GM12878 (cell line): ENCODE measurements around the gene KITLG. TPM values are rescaled to one million over a fixed set of nuclear protein-coding genes. Genes with fewer than 3 reads are reported as not detected.

ENCODE experiments used
- ZNF622 ChIP-seq: fragments of 450-650 bp; IDR thresholded peaks from 2 replicates; pipeline ENCODE4 v1.6.1; 2017; ENCODE audit warnings: mild to moderate bottlenecking, inconsistent platforms
- polyA plus RNA-seq, 11 experiments: library from polyadenylated mRNA; depleted of rRNA in 4 of 11; unstranded in 6 of 11; stranded (reverse) in 5 of 11; fragments of >200 nt; fragmentation: Nextera tagmentation in 4 of 11; fragmentation: Illumina TruSeq in 1 of 11; extraction: Ambion mirVana in 4 of 11; extraction: Trizol in 1 of 11; gene quantifications; 1 replicate in 1 of 11; 2 replicates in 10 of 11; pipeline versions ENCODE4 v1.2.1 to v1.2.3, GENCODE V29; 2011 to 2016; ENCODE audit warnings: inconsistent platforms in 2 of 11, missing spikeins in 2 of 11, low read depth in 1 of 11
- small RNA-seq: library from RNA; depleted of rRNA; stranded (forward); fragments of <200 nt; gene quantifications from one replicate; pipeline ENCODE3, GENCODE V24; 2014
- total RNA-seq, 4 experiments: library from RNA; depleted of rRNA in 3 of 4; stranded (reverse); fragments of >200 nt in 3 of 4; fragmentation: Illumina TruSeq in 1 of 4; extraction: Trizol in 1 of 4; gene quantifications; 2 replicates each; pipeline versions ENCODE4 v1.2.1 to v1.2.3, GENCODE V29; 2013 to 2021
- TF ChIP-seq, protein P1 (sequence below): IDR thresholded peaks from 2 replicates; pipeline ENCODE4 v1.6.1; 2011; ENCODE audit warnings: low read depth, low read length, improper control_type of control experiment, borderline replicate concordance

The KITLG gene
- total and polyA plus RNA-seq, 10 of the 15 experiments (the other 5 are each of a cell fraction or from before 2014, with no cell fraction given), result 0.02 to 0.51 (median 0.09) TPM; not detected in 1

DNA sequence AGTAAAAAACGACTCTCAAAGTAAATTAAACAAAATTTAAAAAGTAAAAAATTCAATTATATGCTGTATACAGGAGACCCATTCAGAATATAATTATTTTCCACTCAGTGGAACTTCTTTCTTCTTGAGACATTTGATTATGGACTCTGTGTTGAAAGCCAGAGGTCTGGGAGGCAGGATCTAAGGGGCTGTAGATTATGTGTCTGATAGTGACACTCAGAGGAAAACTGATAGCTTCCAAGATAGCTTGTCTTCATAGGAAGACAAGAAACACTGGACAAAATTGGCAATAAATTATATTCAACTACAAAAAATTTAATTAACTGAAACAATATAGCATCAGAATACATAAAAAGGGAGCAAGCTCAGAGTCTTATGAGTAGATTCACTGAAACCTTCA, 135.8 kb downstream of the KITLG start (continued):
- TF ChIP-seq ZNF622, result no peak
- TF ChIP-seq, protein P1, sequence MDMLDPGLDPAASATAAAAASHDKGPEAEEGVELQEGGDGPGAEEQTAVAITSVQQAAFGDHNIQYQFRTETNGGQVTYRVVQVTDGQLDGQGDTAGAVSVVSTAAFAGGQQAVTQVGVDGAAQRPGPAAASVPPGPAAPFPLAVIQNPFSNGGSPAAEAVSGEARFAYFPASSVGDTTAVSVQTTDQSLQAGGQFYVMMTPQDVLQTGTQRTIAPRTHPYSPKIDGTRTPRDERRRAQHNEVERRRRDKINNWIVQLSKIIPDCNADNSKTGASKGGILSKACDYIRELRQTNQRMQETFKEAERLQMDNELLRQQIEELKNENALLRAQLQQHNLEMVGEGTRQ, result no peak
- TF ChIP-seq, all 136 proteins: peak for 0

Small RNA genes lying within 50 kb of the gene (small RNA-seq; reads per million reads assigned to genes)
- gene RNU1-117P, result not detected
